Activated naive CD4-positive, alpha-beta T cell treated with anti-CD3 and anti-CD28 coated beads, Interleukin-2, amount 50 U/mL, for 24 hours (primary cell): ENCODE measurements around the gene PRND.
"Not testable (repeated sequence)": the region's sequence is repeated elsewhere in the genome, so short reads cannot be mapped to it uniquely, and the experiment has no call there.

Experiments
- H3K27ac Mint-ChIP-seq: one replicate; pipeline ENCODE4 v1.8.0; 2021; ENCODE audit warnings: mild to moderate bottlenecking, mixed read lengths
- H3K27me3 Mint-ChIP-seq: one replicate; pipeline ENCODE4 v1.8.0; 2021; ENCODE audit warnings: mixed read lengths
- H3K36me3 Mint-ChIP-seq: one replicate; pipeline ENCODE4 v1.8.0; 2021; ENCODE audit warnings: mixed read lengths
- H3K4me1 Mint-ChIP-seq: one replicate; pipeline ENCODE4 v1.8.0; 2021; ENCODE audit warnings: mixed read lengths
- H3K4me3 Mint-ChIP-seq: one replicate; pipeline ENCODE4 v1.8.0; 2021; ENCODE audit warnings: mild to moderate bottlenecking, mixed read lengths
- H3K9me3 Mint-ChIP-seq: one replicate; pipeline ENCODE4 v1.8.0; 2021; ENCODE audit warnings: mixed read lengths

The PRND gene

GRCh38 chr20:4697831-4698221, 23.9 kb upstream of the PRND start:
- Mint-ChIP-seq H3K27ac (no peak overlapping the region), H3K9me3 (no peaks in the 10 kb centered on the region), H3K4me3 (no peak overlapping the region), H3K27me3 (no peaks in the 10 kb centered on the region), H3K36me3 (peaks cover 25% of the 10 kb centered on the region), H3K4me1 (peaks cover 39% of the 10 kb centered on the region)

- Mint-ChIP-seq H3K27me3 (no peaks in the 10 kb centered on the region), H3K4me1 (peaks cover 28% of the 10 kb centered on the region), H3K27ac (no peak overlapping the region), H3K9me3 (no peaks in the 10 kb centered on the region), H3K4me3 (no peak overlapping the region), H3K36me3 (peaks cover 16% of the 10 kb centered on the region)
Observed at GRCh38 chr20:4699216-4699615, 22.5 kb upstream of the PRND start.

GRCh38 chr20:4699957-4700356, 21.8 kb upstream of the PRND start:
- H3K36me3 Mint-ChIP-seq: peaks cover 16% of the 10 kb centered on the region
- no peaks in the 10 kb centered on the region for H3K9me3 Mint-ChIP-seq
- H3K27ac Mint-ChIP-seq: no peak overlapping the region

GRCh38 chr20:4702562-4703280, 19.0 kb upstream of the PRND start:
- no peaks in the 10 kb centered on the region for H3K9me3 Mint-ChIP-seq
- peaks cover 7% of the 10 kb centered on the region for H3K36me3 Mint-ChIP-seq
- peaks cover 3% of the 10 kb centered on the region for H3K4me1 Mint-ChIP-seq
- H3K4me3 Mint-ChIP-seq: no peak overlapping the region
- H3K27me3 Mint-ChIP-seq: no peaks in the 10 kb centered on the region
- no peak overlapping the region for H3K27ac Mint-ChIP-seq

More at GRCh38 chr20:4699957-4700356, 21.8 kb upstream of the PRND start:
- no peaks in the 10 kb centered on the region for H3K27me3 Mint-ChIP-seq
- no peak overlapping the region for H3K4me3 Mint-ChIP-seq
- H3K4me1 Mint-ChIP-seq: peaks cover 28% of the 10 kb centered on the region

- H3K4me3 Mint-ChIP-seq: no peak overlapping the region
- no peaks in the 10 kb centered on the region for H3K9me3 Mint-ChIP-seq
- H3K36me3 Mint-ChIP-seq: peaks cover 5% of the 10 kb centered on the region
- H3K27me3 Mint-ChIP-seq: no peaks in the 10 kb centered on the region
- H3K4me1 Mint-ChIP-seq: no peaks in the 10 kb centered on the region
- no peak overlapping the region for H3K27ac Mint-ChIP-seq
Observed at GRCh38 chr20:4703281-4703676, 18.4 kb upstream of the PRND start.

GRCh38 chr20:4706941-4707340, 14.8 kb upstream of the PRND start:
- H3K4me3 Mint-ChIP-seq, H3K4me1 Mint-ChIP-seq, H3K27me3 Mint-ChIP-seq, H3K27ac Mint-ChIP-seq, H3K9me3 Mint-ChIP-seq, H3K36me3 Mint-ChIP-seq: not testable (repeated sequence)

GRCh38 chr20:4708036-4708435, 13.7 kb upstream of the PRND start:
- Mint-ChIP-seq H3K4me1 (no peaks in the 10 kb centered on the region), H3K4me3 (no peak overlapping the region), H3K36me3 (no peaks in the 10 kb centered on the region), H3K9me3 (no peaks in the 10 kb centered on the region), H3K27me3 (no peaks in the 10 kb centered on the region), H3K27ac (no peak overlapping the region)

GRCh38 chr20:4708856-4709255, 12.9 kb upstream of the PRND start:
- no peaks in the 10 kb centered on the region for H3K4me1 Mint-ChIP-seq

GRCh38 chr20:4709261-4710105, 12.2 kb upstream of the PRND start:
- H3K36me3 Mint-ChIP-seq: no peaks in the 10 kb centered on the region
- no peak overlapping the region for H3K27ac Mint-ChIP-seq
- no peaks in the 10 kb centered on the region for H3K9me3 Mint-ChIP-seq
- H3K27me3 Mint-ChIP-seq: no peaks in the 10 kb centered on the region
- no peaks in the 10 kb centered on the region for H3K4me1 Mint-ChIP-seq
- no peak overlapping the region for H3K4me3 Mint-ChIP-seq

More at GRCh38 chr20:4708856-4709255, 12.9 kb upstream of the PRND start:
- Mint-ChIP-seq H3K36me3 (no peaks in the 10 kb centered on the region), H3K4me3 (no peak overlapping the region), H3K9me3 (no peaks in the 10 kb centered on the region), H3K27ac (no peak overlapping the region), H3K27me3 (no peaks in the 10 kb centered on the region)

GRCh38 chr20:4710106-4710475, 11.6 kb upstream of the PRND start:
- H3K4me1 Mint-ChIP-seq: no peaks in the 10 kb centered on the region
- no peak overlapping the region for H3K4me3 Mint-ChIP-seq
- no peaks in the 10 kb centered on the region for H3K36me3 Mint-ChIP-seq
- H3K27ac Mint-ChIP-seq: no peak overlapping the region
- no peaks in the 10 kb centered on the region for H3K9me3 Mint-ChIP-seq
- no peaks in the 10 kb centered on the region for H3K27me3 Mint-ChIP-seq

- no peaks in the 10 kb centered on the region for H3K36me3 Mint-ChIP-seq
- no peak overlapping the region for H3K4me3 Mint-ChIP-seq
- no peaks in the 10 kb centered on the region for H3K9me3 Mint-ChIP-seq
- no peak overlapping the region for H3K27ac Mint-ChIP-seq
- no peaks in the 10 kb centered on the region for H3K4me1 Mint-ChIP-seq
- no peaks in the 10 kb centered on the region for H3K27me3 Mint-ChIP-seq
Observed at GRCh38 chr20:4711511-4711910, 10.2 kb upstream of the PRND start.

GRCh38 chr20:4713401-4713800, 8.3 kb upstream of the PRND start:
- Mint-ChIP-seq H3K4me3 (no peak overlapping the region), H3K4me1 (no peaks in the 10 kb centered on the region), H3K27me3 (no peaks in the 10 kb centered on the region), H3K27ac (no peak overlapping the region), H3K9me3 (no peaks in the 10 kb centered on the region), H3K36me3 (no peaks in the 10 kb centered on the region)

- Mint-ChIP-seq H3K4me3 (no peak overlapping the region), H3K36me3 (no peaks in the 10 kb centered on the region), H3K4me1 (no peaks in the 10 kb centered on the region), H3K27me3 (no peaks in the 10 kb centered on the region), H3K27ac (no peak overlapping the region), H3K9me3 (no peaks in the 10 kb centered on the region)
Observed at GRCh38 chr20:4714818-4715217, 6.9 kb upstream of the PRND start.

GRCh38 chr20:4717816-4718570, 3.7 kb upstream of the PRND start:
- Mint-ChIP-seq H3K4me3 (no peak overlapping the region), H3K27me3 (no peaks in the 10 kb centered on the region), H3K36me3 (no peaks in the 10 kb centered on the region), H3K27ac (no peak overlapping the region), H3K4me1 (peaks cover 8% of the 10 kb centered on the region), H3K9me3 (no peaks in the 10 kb centered on the region)

- Mint-ChIP-seq H3K36me3 (no peaks in the 10 kb centered on the region), H3K4me3 (no peak overlapping the region), H3K27ac (no peak overlapping the region), H3K27me3 (no peaks in the 10 kb centered on the region), H3K4me1 (peaks cover 8% of the 10 kb centered on the region), H3K9me3 (no peaks in the 10 kb centered on the region)
Observed at GRCh38 chr20:4719190-4719589, 2.5 kb upstream of the PRND start.
